ENCODE data around the gene GNAT2.

DNA sequence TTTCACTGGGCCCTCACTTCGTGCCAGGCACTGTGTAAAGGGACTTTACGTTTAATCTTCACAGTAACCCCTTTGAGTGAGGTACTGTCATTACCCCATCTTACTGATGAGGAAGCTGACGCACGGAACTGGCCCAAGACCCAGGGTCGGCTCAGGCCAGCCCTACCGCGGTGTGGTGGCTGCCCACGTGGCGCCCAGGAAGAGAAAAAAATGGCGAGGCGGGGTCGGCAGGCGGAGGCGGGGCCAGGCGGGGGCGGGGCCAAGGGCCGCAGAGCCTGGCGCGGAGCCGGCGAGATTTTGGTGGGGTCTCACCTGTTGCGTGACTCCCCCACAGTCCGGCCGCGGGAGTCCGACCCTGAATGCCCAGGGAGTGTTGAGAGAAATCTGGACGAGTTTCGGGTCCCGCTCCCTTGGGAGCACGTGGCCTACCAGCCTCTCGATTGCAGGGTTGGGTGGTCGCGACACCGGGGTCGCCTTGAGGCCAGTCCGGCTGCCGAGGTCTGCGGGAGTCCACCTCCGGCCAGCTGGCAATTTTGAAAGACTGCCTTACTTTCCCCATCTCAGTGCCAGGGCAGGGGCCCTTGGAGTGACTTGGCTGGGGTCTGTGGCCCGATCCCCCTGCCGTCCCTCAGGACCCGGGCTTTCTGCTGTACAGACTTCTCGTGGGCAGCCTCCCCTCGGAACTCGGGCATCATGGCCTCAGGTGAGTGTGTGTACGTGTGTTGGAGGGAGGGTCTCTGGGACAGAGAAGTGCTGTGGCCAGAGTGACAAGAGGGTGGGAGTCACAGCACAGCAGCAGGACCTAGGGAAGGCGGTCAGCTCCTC is at the start of gene GNAT2, which contains the start of gene AMPD2:
- TF ChIP-seq, protein P1, sequence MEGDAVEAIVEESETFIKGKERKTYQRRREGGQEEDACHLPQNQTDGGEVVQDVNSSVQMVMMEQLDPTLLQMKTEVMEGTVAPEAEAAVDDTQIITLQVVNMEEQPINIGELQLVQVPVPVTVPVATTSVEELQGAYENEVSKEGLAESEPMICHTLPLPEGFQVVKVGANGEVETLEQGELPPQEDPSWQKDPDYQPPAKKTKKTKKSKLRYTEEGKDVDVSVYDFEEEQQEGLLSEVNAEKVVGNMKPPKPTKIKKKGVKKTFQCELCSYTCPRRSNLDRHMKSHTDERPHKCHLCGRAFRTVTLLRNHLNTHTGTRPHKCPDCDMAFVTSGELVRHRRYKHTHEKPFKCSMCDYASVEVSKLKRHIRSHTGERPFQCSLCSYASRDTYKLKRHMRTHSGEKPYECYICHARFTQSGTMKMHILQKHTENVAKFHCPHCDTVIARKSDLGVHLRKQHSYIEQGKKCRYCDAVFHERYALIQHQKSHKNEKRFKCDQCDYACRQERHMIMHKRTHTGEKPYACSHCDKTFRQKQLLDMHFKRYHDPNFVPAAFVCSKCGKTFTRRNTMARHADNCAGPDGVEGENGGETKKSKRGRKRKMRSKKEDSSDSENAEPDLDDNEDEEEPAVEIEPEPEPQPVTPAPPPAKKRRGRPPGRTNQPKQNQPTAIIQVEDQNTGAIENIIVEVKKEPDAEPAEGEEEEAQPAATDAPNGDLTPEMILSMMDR (conservative IDR thresholded peaks at IDR 0.05 in 1 of 2, IDR thresholded peaks at IDR 0.05 in 1 of 2; ENCODE audit: low read depth in 1 of 2, low read length in 2 of 2) = no peak
- no peak for TF ChIP-seq EZH2 (IDR thresholded peaks at IDR 0.05; ENCODE audit: low read length, missing control alignments)
